ENCODE measurements around the gene SLC7A5. TPM values are rescaled to one million over a fixed set of nuclear protein-coding genes. Genes with fewer than 3 reads are reported as not detected.
"Not testable (repeated sequence)": the region's sequence is repeated elsewhere in the genome, so short reads cannot be mapped to it uniquely, and the experiment has no call there.

The SLC7A5 gene
- total and polyA plus RNA-seq, 2 of the 4 experiments (the other 2 are of a cell fraction) = 11.3 to 101 TPM

GRCh38 chr16:87889762-87890161 is 20.5 kb upstream of the SLC7A5 start:
- H2BK5ac ChIP-seq (ENCODE audit: low read depth, low read length, poor library complexity, severe bottlenecking); H2BK120ac ChIP-seq (ENCODE audit: low read depth, low read length); H2AK9ac ChIP-seq (replicated peaks; ENCODE audit: low read depth, low read length, poor library complexity); H3K23ac ChIP-seq (ENCODE audit: low read depth, low read length); H4K91ac ChIP-seq (ENCODE audit: insufficient read depth, low read depth, low read length); H4K5ac ChIP-seq (ENCODE audit: low read depth, low read length); H3K4me3 ChIP-seq (ENCODE audit: insufficient read depth, low read depth, low read length); H2BK15ac ChIP-seq (ENCODE audit: low read depth, low read length); H3K9ac ChIP-seq (ENCODE audit: low read depth, low read length); H3K18ac ChIP-seq (ENCODE audit: low read depth, low read length); H3K14ac ChIP-seq (replicated peaks; ENCODE audit: low read depth, low read length); H3K27ac ChIP-seq (ENCODE audit: insufficient read depth, low read length); ATAC-seq (ENCODE audit: low read depth); in situ Hi-C loops (cut with MboI; ENCODE audit: low sequenced_read_pairs); BruUV-seq (replicated peaks); H3K9me1 ChIP-seq (ENCODE audit: insufficient read depth, low read length); H3K36me3 ChIP-seq (ENCODE audit: control insufficient read depth, insufficient read depth, low read length); dilution Hi-C loops (cut with HindIII; ENCODE audit: low sequenced_read_pairs, unreplicated experiment); H2BK20ac ChIP-seq (ENCODE audit: low read depth, low read length); H3K56ac ChIP-seq (ENCODE audit: extremely low read depth, insufficient read depth, low read length); H2AK5ac ChIP-seq (ENCODE audit: low read depth, low read length); H3K4me1 ChIP-seq (ENCODE audit: control insufficient read depth, insufficient read depth, low read length); H3K9me3 ChIP-seq (ENCODE audit: control insufficient read depth, insufficient read depth, low read length); intact Hi-C loops (cut with micrococcal nuclease); H4K20me1 ChIP-seq (ENCODE audit: insufficient read depth, low read length); DNase-seq; CTCF ChIA-PET; H3K27me3 ChIP-seq (ENCODE audit: control insufficient read depth, insufficient read depth, low read length); H3K4ac ChIP-seq (ENCODE audit: low read depth, low read length); H3K4me2 ChIP-seq (ENCODE audit: low read depth, low read length); H3K79me1 ChIP-seq (ENCODE audit: low read depth in 1 of 2, low read length in 2 of 2); H2AFZ ChIP-seq (replicated peaks; ENCODE audit: low read length, poor library complexity); H4K8ac ChIP-seq (ENCODE audit: low read depth in 2 of 2, low read length in 2 of 2): not testable (repeated sequence)
- 90% methylated on average over 8 of the region's 10 CpGs; no CpG with 5 or more reads in 1 of the 2 experiments for WGBS, 2 experiments (ENCODE audit: extremely low coverage in 2 of 2, insufficient read length in 1 of 2)
- POLR2A ChIA-PET (ENCODE audit: unreplicated experiment) = interaction anchor here (0.7 kb wide), 1 partner anchor 21 kb away, joined by 3 read pairs; no protein-coding TSS in a partner anchor

- H3K9me3 ChIP-seq (ENCODE audit: control insufficient read depth, insufficient read depth, low read length); H4K91ac ChIP-seq (ENCODE audit: insufficient read depth, low read depth, low read length); POLR2A ChIA-PET (ENCODE audit: unreplicated experiment); H2BK120ac ChIP-seq (ENCODE audit: low read depth, low read length); in situ Hi-C loops (cut with MboI; ENCODE audit: low sequenced_read_pairs); H3K36me3 ChIP-seq (ENCODE audit: control insufficient read depth, insufficient read depth, low read length); H3K27ac ChIP-seq (ENCODE audit: insufficient read depth, low read length); H3K9ac ChIP-seq (ENCODE audit: low read depth, low read length); H3K4me1 ChIP-seq (ENCODE audit: control insufficient read depth, insufficient read depth, low read length); ATAC-seq (ENCODE audit: low read depth); H3K56ac ChIP-seq (ENCODE audit: extremely low read depth, insufficient read depth, low read length); H3K4me2 ChIP-seq (ENCODE audit: low read depth, low read length); H3K23ac ChIP-seq (ENCODE audit: low read depth, low read length); BruUV-seq (replicated peaks); H3K79me1 ChIP-seq (ENCODE audit: low read depth in 1 of 2, low read length in 2 of 2); H2AK9ac ChIP-seq (replicated peaks; ENCODE audit: low read depth, low read length, poor library complexity); H3K27me3 ChIP-seq (ENCODE audit: control insufficient read depth, insufficient read depth, low read length); H3K14ac ChIP-seq (replicated peaks; ENCODE audit: low read depth, low read length); H3K9me1 ChIP-seq (ENCODE audit: insufficient read depth, low read length); H4K8ac ChIP-seq (ENCODE audit: low read depth in 2 of 2, low read length in 2 of 2); H4K5ac ChIP-seq (ENCODE audit: low read depth, low read length); H2BK5ac ChIP-seq (ENCODE audit: low read depth, low read length, poor library complexity, severe bottlenecking); H3K4me3 ChIP-seq (ENCODE audit: insufficient read depth, low read depth, low read length); H3K4ac ChIP-seq (ENCODE audit: low read depth, low read length); H2AK5ac ChIP-seq (ENCODE audit: low read depth, low read length); H2BK20ac ChIP-seq (ENCODE audit: low read depth, low read length); H4K20me1 ChIP-seq (ENCODE audit: insufficient read depth, low read length); H3K18ac ChIP-seq (ENCODE audit: low read depth, low read length); dilution Hi-C loops (cut with HindIII; ENCODE audit: low sequenced_read_pairs, unreplicated experiment); DNase-seq; intact Hi-C loops (cut with micrococcal nuclease); CTCF ChIA-PET; H2AFZ ChIP-seq (replicated peaks; ENCODE audit: low read length, poor library complexity); H2BK15ac ChIP-seq (ENCODE audit: low read depth, low read length): not testable (repeated sequence)
- WGBS, 2 experiments (ENCODE audit: extremely low coverage in 2 of 2, insufficient read length in 1 of 2) = no CpG with 5 or more reads among the region's 7 CpGs
Observed at GRCh38 chr16:87888346-87888745, 19.0 kb upstream of the SLC7A5 start.
